T47D (cell line): ENCODE data around the gene SUPT6H.
"Not testable (repeated sequence)": the region's sequence is repeated elsewhere in the genome, so short reads cannot be mapped to it uniquely, and the experiment has no call there.

Experiments used
- DNase-seq, 2 experiments: peaks; one replicate each; pipeline versions ENCODE4 v3.0.0 to v3.0.0-alpha.2; 2011 to 2012; ENCODE audit warnings: low read depth in 1 of 2, low spot score in 1 of 2
- JUND ChIP-seq: IDR thresholded peaks from 2 replicates; pipeline ENCODE4 v1.6.1; 2012; ENCODE audit warnings: low read depth
- in situ Hi-C: cut with HindIII; loops from 2 replicates; pipeline ENCODE4 v1.10.0; 2016; ENCODE audit warnings: low sequenced_read_pairs, low pct_unique_long_range_greater_than_20kb

Gene SUPT6H

GRCh38 chr17:28720247-28720996 is 58.4 kb downstream of the SUPT6H start:
- DNase-seq, result no peak
- no peak for TF ChIP-seq JUND
- in situ Hi-C loops, result no loop called here

DNA sequence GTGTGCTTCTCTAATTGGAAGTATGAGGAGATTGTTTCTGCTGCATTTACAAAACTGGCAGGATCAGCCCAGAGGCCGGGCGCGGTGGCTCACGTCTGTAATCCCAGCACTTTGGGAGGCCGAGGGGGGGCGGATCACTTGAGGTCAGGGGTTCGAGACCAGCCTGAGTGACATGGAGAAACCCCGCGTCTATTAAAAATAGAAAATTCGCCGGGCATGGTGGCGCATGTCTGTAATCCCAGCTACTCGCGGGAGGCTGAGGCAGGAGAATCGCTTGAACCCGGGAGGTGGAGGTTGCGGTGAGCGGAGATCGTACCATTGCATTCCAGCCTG is 59.0 kb downstream of the SUPT6H start:
- DNase-seq, in situ Hi-C loops: not testable (repeated sequence)

GRCh38 chr17:28722417-28723158 is 60.6 kb downstream of the SUPT6H start:
- in situ Hi-C loops, result no loop called here
- no peak for TF ChIP-seq JUND
- DNase-seq, result no peak

GRCh38 chr17:28723159-28723835 is 61.3 kb downstream of the SUPT6H start:
- no peak for DNase-seq
- no peak for TF ChIP-seq JUND
- in situ Hi-C loops, result no loop called here

DNA sequence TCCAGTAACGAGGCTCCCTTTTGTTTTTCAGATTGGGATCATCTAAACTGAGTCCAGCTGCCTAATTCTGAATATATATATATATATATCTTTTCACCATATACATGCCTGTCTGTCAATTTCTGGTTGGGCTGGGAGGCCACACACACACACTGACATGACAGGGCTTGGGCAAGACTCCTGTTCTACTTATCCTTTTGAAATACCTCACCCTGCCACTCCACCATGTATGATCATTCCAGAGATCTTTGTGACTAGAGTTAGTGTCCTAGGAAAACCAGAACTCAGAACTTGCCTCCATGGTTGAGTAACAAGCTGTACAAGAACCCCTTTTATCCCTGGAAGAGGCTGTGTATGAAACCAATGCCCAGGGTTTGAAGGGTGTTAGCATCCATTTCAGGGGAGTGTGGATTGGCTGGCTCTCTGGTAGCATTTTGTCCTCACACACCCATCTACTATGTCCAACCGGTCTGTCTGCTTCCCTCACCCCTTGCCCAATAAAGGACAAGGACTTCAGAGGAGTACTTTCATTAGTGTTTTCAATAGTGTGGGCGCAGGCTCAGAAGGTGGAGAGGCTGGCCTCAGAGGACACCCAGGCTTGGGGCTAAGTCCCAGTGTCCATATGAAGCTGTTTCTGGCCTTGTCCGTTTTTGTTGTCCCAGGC is 62.0 kb downstream of the SUPT6H start:
- in situ Hi-C loops, result not testable (repeated sequence)
- peak in 1 of 2 experiments; percentile 82 for DNase-seq

DNA sequence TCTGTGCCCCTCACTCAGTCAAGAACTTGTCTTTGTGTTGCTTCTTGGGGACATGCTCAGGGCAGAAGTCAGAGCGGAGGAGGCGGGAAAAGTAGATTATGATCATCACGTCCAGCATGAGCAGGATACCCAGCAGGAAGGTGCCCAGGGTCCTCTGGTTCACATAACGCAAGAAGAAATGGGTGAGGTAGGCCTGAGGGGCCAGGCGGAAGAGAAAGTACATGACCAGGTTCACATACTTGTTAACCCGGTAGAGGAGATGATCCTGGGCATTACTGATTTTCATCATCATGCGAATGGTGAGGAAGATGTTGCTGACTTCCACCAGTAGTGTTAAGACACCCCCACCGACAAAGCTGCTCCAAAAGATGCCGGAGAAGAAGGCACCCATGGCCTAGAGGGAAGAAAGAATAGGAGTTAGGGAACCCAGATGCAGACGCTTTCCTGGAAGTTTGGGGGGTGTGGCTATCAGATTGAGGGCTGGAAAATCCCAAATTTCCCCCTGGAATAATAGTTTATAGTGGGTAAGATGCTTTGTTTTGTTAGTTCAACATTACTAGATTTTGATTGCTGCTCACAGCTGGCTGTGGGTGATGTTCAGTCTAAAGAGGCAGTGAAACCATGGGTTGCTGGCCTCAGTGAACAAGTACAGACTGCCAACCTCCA is 62.6 kb downstream of the SUPT6H start:
- no peak for TF ChIP-seq JUND
- in situ Hi-C loops, result no loop called here
- DNase-seq, result peak in 1 of 2 experiments; percentile 56

DNA sequence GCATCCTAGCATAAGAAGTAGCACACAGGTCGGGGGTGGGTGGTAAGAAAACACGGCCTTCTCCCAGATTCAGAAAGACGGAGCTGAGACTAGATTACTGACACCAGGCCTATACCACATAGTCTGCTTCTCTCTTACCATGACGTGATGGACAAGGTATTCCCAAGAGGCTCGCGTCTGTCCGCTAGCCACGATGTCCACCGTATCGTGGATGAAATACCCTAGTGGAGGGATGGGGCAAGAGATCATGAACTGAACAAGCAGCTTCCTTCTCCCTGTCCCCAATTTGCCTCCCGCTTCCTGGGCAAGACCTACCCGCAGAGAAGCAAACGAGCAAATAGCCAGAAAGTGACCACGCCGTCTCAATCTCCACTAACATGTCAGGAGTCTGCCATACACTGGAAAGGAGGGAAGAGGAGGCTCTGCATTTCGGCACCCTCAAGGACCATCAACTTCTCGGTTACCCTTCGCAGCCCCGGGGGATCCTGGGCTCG is 63.2 kb downstream of the SUPT6H start:
- TF ChIP-seq JUND, result no peak
- peak in 1 of 2 experiments; percentile 77 for DNase-seq
- in situ Hi-C loops, result no loop called here

DNA sequence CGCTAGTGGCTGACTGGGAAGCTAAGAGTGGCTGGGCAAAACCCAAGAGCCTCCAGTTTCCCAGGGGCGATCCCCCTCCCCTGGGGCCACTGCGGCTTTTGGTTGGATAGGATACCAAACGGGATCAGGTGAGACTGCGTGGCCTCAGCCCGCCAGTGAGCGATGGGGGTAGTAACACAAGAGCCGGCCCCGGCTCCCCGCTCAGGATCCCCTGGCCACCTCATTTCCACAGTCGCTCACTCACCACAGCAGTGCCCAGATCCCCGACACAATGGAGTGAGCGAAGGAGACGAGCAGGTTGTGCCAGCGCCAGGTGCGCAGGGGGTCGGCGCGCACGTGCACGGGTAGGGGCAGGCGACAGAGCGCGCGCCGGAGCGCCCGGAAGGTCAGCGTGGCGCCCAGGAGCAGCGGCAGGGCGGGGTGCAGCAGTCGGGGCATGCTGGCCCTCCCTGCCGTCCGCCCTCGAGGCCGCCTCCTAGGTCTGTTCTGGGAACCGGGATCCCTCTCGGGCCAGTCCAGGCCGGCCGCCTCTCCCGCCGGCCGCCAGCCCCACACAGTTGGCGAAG is 63.7 kb downstream of the SUPT6H start:
- in situ Hi-C loops, result no loop called here
- no peak for TF ChIP-seq JUND
- DNase-seq, result peak in 1 of 2 experiments; percentile 88

DNA sequence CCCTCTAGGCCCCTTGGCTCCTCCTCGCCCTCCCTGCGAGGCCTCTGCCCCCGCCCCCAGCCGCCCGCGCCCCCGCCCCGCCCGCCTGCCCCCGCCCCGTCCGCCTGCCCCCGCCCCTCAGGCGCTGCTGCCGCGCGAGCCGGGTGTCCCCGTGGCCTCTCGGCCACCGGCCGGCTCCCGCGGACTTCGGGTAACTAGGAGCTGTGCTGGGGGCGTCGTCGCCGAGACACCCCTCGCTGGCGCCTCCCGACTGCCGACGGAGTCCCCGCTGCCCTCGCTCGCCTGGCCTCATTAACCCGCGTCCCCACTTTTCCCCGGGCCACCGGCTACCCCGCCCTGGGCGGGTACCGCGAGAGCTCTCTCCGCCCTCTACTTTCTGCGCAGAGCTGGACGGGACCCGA is 64.2 kb downstream of the SUPT6H start, which contains the start of gene TLCD1:
Gene TLCD1, minus strand, starts transcription at position 8 of the 401 bp plus-strand sequence. CDS start 136 bp downstream, outside the sequence.
- peak; percentile 74 to 80 for DNase-seq
- in situ Hi-C loops, result no loop called here
- TF ChIP-seq JUND, result no peak

GRCh38 chr17:28726627-28727491 is 64.9 kb downstream of the SUPT6H start:
- peak; percentile 91 to 99 for DNase-seq
- no peak for TF ChIP-seq JUND
- in situ Hi-C loops, result no loop called here
